GM18858 (cell line): ENCODE data around the gene FARS2.

Experiments used
- ATAC-seq: cut with Tn5 transposase; IDR thresholded peaks from one replicate; pipeline ENCODE4 v1.9.1; 2021; ENCODE audit not compliant: unreplicated experiment

FARS2 gene

GRCh38 chr6:5365436-5366195 is 104.3 kb downstream of the FARS2 start:
- no peak for ATAC-seq

GRCh38 chr6:5366941-5367340 is 105.6 kb downstream of the FARS2 start:
- no peak for ATAC-seq

GRCh38 chr6:5367510-5367909 is 106.2 kb downstream of the FARS2 start:
- ATAC-seq: no peak

GRCh38 chr6:5373430-5373829 is 112.1 kb downstream of the FARS2 start:
- ATAC-seq: no peak

GRCh38 chr6:5378331-5378730 is 117.0 kb downstream of the FARS2 start:
- ATAC-seq: no peak

GRCh38 chr6:5379647-5380242 is 118.4 kb downstream of the FARS2 start:
- ATAC-seq: no peak

- ATAC-seq: no peak
These were observed 122.5 kb downstream of the FARS2 start for GRCh38 chr6:5383856-5384255.

- ATAC-seq: no peak
These were observed 123.0 kb downstream of the FARS2 start for GRCh38 chr6:5384276-5384675.

- ATAC-seq: no peak
These were observed 127.0 kb downstream of the FARS2 start for GRCh38 chr6:5388326-5388725.

- ATAC-seq: no peak
These were observed 127.9 kb downstream of the FARS2 start for GRCh38 chr6:5389086-5389745.

GRCh38 chr6:5390177-5390576 is 128.9 kb downstream of the FARS2 start:
- no peak for ATAC-seq

GRCh38 chr6:5394280-5394679 is 133.0 kb downstream of the FARS2 start:
- ATAC-seq: no peak

GRCh38 chr6:5395719-5396118 is 134.4 kb downstream of the FARS2 start:
- ATAC-seq: no peak

- ATAC-seq: no peak
These were observed 137.2 kb downstream of the FARS2 start for GRCh38 chr6:5398530-5398929.

GRCh38 chr6:5399391-5399790 is 138.1 kb downstream of the FARS2 start:
- no peak for ATAC-seq

- no peak for ATAC-seq
These were observed 140.8 kb downstream of the FARS2 start for GRCh38 chr6:5401845-5402738.

- ATAC-seq: no peak
These were observed 141.8 kb downstream of the FARS2 start for GRCh38 chr6:5403076-5403475.

- no peak for ATAC-seq
These were observed 142.3 kb downstream of the FARS2 start for GRCh38 chr6:5403609-5404008.

GRCh38 chr6:5405976-5406375 is 144.7 kb downstream of the FARS2 start:
- ATAC-seq: no peak

- no peak for ATAC-seq
These were observed 150.1 kb downstream of the FARS2 start for GRCh38 chr6:5411414-5411813.

- no peak for ATAC-seq
These were observed 150.7 kb downstream of the FARS2 start for GRCh38 chr6:5412017-5412416.
